ENCODE results near the gene KIF26A. TPM values are rescaled to one million over a fixed set of nuclear protein-coding genes. Genes with fewer than 3 reads are reported as not detected.

KIF26A gene
- total RNA-seq, 6 donors from 2014 or later = 1.8 to 7.3 (median 3.5) TPM

DNA sequence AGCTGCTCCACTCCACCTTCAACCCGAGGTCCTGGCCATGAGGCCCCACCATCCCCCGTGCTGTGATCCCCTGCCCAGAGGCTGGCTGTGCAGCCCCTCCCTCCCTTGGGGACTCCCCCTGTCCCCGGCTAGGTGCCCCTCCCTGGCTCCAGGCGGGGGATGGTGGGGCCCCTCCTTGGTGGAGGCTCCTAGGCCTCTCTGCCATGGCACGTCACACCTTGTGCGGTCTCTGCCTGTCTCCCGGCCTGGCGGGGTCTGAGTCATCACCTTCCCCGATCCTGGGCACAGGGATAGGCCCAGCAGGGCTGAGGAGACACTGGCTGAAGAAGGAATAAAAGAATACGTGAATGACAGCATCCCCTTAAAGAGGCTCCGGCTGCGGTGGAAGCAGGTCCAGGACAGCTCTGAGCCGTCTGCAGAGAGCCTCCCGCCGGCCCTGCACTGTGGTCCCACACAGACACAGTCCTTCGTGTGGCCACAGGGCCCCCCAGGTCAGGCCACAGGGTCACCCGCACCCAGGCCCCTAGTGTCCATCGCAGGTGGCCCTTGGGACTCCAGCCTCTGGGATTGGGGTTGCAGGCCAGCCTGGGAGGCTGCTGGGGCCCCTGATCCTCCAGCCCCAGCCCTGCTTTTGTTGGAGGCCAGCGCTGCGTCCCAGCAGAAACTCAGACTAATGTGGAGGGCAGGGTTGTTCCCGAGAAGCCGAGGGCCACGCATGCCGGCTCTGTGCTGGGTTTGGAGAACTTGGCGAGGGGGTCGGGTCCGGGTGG is 43.6 kb downstream of the KIF26A start:
- no peaks in the 10 kb centered on the region for H3K27me3 ChIP-seq
- peaks cover 3 to 18% (median 7%) of the 10 kb centered on the region in 4 donors for H3K4me1 ChIP-seq
- TF ChIP-seq POLR2A (IDR thresholded peaks at IDR 0.05) (no peak), EP300 (IDR thresholded peaks at IDR 0.05) (no peak), POLR2AphosphoS5 (IDR thresholded peaks at IDR 0.05) (no peak)
- TF ChIP-seq, protein P1, sequence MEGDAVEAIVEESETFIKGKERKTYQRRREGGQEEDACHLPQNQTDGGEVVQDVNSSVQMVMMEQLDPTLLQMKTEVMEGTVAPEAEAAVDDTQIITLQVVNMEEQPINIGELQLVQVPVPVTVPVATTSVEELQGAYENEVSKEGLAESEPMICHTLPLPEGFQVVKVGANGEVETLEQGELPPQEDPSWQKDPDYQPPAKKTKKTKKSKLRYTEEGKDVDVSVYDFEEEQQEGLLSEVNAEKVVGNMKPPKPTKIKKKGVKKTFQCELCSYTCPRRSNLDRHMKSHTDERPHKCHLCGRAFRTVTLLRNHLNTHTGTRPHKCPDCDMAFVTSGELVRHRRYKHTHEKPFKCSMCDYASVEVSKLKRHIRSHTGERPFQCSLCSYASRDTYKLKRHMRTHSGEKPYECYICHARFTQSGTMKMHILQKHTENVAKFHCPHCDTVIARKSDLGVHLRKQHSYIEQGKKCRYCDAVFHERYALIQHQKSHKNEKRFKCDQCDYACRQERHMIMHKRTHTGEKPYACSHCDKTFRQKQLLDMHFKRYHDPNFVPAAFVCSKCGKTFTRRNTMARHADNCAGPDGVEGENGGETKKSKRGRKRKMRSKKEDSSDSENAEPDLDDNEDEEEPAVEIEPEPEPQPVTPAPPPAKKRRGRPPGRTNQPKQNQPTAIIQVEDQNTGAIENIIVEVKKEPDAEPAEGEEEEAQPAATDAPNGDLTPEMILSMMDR (IDR thresholded peaks at IDR 0.05) = no peak
- no peak overlapping the region for H3K4me3 ChIP-seq
- H3K36me3 ChIP-seq = peaks cover 0 to 2% (median 0%) of the 10 kb centered on the region in 4 donors
- 84% methylated on average over 14 to 23 of the region's 27 CpGs for WGBS, 2 donors
- DNase-seq = peak in 1 of 2 donors; percentile 73
- no peak for ATAC-seq (ENCODE audit: low FRiP score in 2 of 2)
- H3K9me3 ChIP-seq = no peaks in the 10 kb centered on the region
- H3K27ac ChIP-seq = no peak overlapping the region

DNA sequence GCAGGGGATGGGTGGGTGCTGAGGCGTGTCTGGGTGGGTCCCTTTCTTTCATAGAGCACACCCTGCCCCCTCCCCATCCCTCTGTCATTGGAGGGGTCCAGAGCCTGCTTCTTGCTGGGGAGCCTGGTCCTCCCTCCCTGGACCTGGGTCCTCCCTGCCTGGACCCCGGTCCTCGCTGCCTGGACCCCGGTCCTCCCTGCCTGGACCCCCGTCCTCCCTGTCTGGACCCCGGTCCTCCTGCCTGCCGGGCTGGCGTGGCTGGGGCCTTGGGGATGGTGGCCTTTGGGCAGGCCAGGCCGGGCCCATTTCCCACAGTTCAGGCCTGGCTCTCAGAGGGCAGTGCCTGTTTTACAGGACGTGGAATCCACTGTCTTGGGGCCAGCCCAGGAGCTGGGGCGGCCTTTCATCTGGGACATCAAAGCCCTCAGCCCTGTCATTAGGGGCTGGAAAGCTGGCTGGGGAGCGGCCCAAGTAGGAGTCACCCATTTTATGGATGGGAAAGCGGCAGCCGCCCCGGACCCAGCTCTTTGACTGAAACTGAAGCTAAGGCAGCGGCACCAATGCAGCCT is 44.6 kb downstream of the KIF26A start:
- Histone ChIP-seq H3K27me3 (no peaks in the 10 kb centered on the region), H3K27ac (no peak overlapping the region), H3K36me3 (no peaks in the 10 kb centered on the region), H3K9me3 (no peaks in the 10 kb centered on the region), H3K4me1 (peaks cover 3 to 18% (median 7%) of the 10 kb centered on the region in 4 donors), H3K4me3 (no peak overlapping the region)
- WGBS, 2 donors = 89 to 100% methylated on average over 7 to 16 of the region's 16 CpGs
- TF ChIP-seq EP300 (IDR thresholded peaks at IDR 0.05) = no peak
- ATAC-seq (ENCODE audit: low FRiP score in 2 of 2) (no peak), DNase-seq (peak in 1 of 2 donors; percentile 70)

DNA sequence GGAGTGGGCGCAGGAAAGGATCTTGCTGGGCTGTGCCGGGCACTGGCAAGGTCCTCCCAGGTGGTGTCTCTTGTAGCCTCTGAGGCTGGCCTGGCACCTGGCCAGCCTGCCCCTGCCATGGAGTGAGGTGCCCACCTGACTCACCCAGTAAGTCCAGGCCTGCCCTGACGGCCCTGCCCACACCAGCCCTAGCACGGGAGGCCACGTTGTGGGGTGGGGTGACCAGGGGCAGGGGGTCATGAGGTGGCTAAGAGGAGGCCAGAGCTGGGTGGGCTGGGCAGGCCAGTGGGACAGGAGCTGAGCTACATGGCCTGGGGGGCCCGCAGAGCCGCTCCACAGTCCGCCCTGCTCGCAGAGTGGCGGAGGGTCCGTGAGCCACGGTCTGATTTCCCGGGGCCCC is 45.4 kb downstream of the KIF26A start:
- TF ChIP-seq POLR2A (IDR thresholded peaks at IDR 0.05) (no peak), EP300 (IDR thresholded peaks at IDR 0.05) (no peak), POLR2AphosphoS5 (IDR thresholded peaks at IDR 0.05) (no peak)
- TF ChIP-seq, protein P1 (IDR thresholded peaks at IDR 0.05) = no peak
- DNase-seq (peak in 1 of 2 donors; percentile 79), ATAC-seq (ENCODE audit: low FRiP score in 2 of 2) (no peak)
- H3K36me3 ChIP-seq = no peaks in the 10 kb centered on the region
- H3K27me3 ChIP-seq = no peaks in the 10 kb centered on the region
- WGBS, 2 donors = 83 to 87% methylated on average over 12 of the region's 13 CpGs
- H3K4me1 ChIP-seq = peaks cover 3 to 18% (median 7%) of the 10 kb centered on the region in 4 donors
- no peak overlapping the region for H3K4me3 ChIP-seq
- peak overlapping the region in 2 of 4 donors; percentile 76 for H3K27ac ChIP-seq
- H3K9me3 ChIP-seq = no peaks in the 10 kb centered on the region

DNA sequence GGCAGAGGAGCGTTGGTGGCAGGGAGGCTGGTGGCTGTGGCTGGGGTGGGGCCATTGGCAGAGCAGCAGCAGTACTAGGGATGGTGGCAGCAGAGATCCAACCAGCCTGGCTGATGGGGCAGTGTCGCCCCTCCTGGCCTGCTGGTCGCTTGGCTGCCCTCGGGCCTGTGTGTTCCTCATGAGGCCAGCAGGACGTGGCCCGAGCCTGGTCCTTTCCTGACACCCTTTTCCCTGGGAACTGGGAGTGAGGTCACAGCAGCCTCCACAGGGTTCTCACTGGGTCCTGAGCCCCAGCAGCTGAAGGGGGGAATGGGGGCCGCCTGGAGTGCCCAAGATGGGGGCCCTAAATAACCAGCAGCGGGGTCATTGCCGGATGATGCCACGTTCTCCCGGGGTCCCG is 46.1 kb downstream of the KIF26A start:
- Histone ChIP-seq H3K36me3 (no peaks in the 10 kb centered on the region), H3K9me3 (no peaks in the 10 kb centered on the region), H3K27me3 (no peaks in the 10 kb centered on the region), H3K4me1 (peaks cover 3 to 18% (median 7%) of the 10 kb centered on the region in 4 donors), H3K4me3 (no peak overlapping the region), H3K27ac (peak overlapping the region; percentile 56 to 76 (median 76))
- peak in 1 of 2 donors; percentile 67 for DNase-seq
- TF ChIP-seq EP300 (IDR thresholded peaks at IDR 0.05) = no peak
- TF ChIP-seq POLR2AphosphoS5 (IDR thresholded peaks at IDR 0.05) = no peak
- TF ChIP-seq, protein P1 (IDR thresholded peaks at IDR 0.05) = peak in 2 of 6 experiments; percentile 17 to 21
- no peak for TF ChIP-seq POLR2A (IDR thresholded peaks at IDR 0.05)
- ATAC-seq (ENCODE audit: low FRiP score in 2 of 2) = no peak
- WGBS, 2 donors = 0 to 77% methylated on average over 1 to 12 of the region's 12 CpGs

DNA sequence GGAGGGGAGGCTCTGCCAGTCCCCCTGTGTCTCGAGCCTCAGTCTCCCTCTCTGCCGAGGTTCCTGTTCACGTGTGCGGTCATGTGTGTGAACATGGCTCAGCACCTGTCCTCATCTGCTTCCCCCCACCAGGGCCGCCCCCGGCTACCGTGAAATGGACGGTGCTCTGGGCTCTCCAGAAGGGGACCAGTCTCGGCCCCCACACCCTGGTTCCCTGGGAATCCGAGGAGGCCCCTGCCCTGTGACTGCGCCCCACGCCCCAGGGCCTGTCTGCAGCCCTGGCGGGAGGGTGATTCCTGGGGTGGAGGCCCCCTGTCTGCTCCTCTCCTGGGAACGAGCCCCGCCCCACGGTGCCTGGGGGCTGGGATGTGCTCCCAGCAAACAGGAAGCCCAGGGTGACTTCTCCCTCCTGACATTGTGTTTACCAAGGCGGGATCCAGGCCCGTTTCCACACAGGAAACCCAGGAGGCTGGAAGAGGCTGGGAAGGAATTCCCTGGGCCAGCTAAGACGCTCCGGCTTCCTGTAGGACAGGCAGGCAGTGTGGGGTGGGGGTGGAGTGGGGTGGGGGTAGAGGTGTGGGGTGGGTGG is 46.6 kb downstream of the KIF26A start:
- H3K9me3 ChIP-seq = no peaks in the 10 kb centered on the region
- WGBS, 2 donors = 49 to 71% methylated on average over 8 of the region's 20 CpGs
- no peaks in the 10 kb centered on the region for H3K36me3 ChIP-seq
- peak; percentile 33 to 77 for DNase-seq
- no peak for ATAC-seq (ENCODE audit: low FRiP score in 2 of 2)
- TF ChIP-seq POLR2AphosphoS5 (IDR thresholded peaks at IDR 0.05) (peak in 1 of 2 donors; percentile 64), EP300 (IDR thresholded peaks at IDR 0.05) (peak in 1 of 4 donors; percentile 26), POLR2A (IDR thresholded peaks at IDR 0.05) (no peak)
- TF ChIP-seq, protein P1 (IDR thresholded peaks at IDR 0.05) = no peak
- no peaks in the 10 kb centered on the region for H3K27me3 ChIP-seq
- H3K4me1 ChIP-seq = peaks cover 3 to 18% (median 7%) of the 10 kb centered on the region in 4 donors
- no peak overlapping the region for H3K4me3 ChIP-seq
- peak overlapping the region; percentile 56 to 76 (median 76) for H3K27ac ChIP-seq
